RPMI8226 (cell line): ENCODE measurements around the gene TMEM150C.
A peak's percentile ranks its signal among the peaks of the same experiment; 100 is the strongest.

Source experiments
- DNase-seq: peaks from one replicate; pipeline ENCODE4 v3.0.0-alpha.2; 2015

The TMEM150C gene

GRCh38 chr4:82469791-82470345 lies 91.9 kb downstream of the TMEM150C start:
- no peak for DNase-seq

- DNase-seq = no peak
Measured at GRCh38 chr4:82467471-82467870, 94.3 kb downstream of the TMEM150C start.

GRCh38 chr4:82463221-82463620 lies 98.6 kb downstream of the TMEM150C start:
- DNase-seq = no peak

GRCh38 chr4:82462415-82462831 lies 99.4 kb downstream of the TMEM150C start:
- peak; percentile 84 for DNase-seq

- DNase-seq = no peak
Measured at GRCh38 chr4:82461710-82462109, 100.1 kb downstream of the TMEM150C start.

- DNase-seq = no peak
Measured at GRCh38 chr4:82458729-82459128, 103.1 kb downstream of the TMEM150C start.

- DNase-seq = no peak
Measured at GRCh38 chr4:82457266-82457665, 104.5 kb downstream of the TMEM150C start.

GRCh38 chr4:82452026-82452425 lies 109.8 kb downstream of the TMEM150C start:
- DNase-seq = no peak

GRCh38 chr4:82450966-82451755 lies 110.6 kb downstream of the TMEM150C start:
- no peak for DNase-seq

GRCh38 chr4:82447886-82448285 lies 113.9 kb downstream of the TMEM150C start:
- no peak for DNase-seq

- no peak for DNase-seq
Measured at GRCh38 chr4:82439088-82439487, 122.7 kb downstream of the TMEM150C start.

- no peak for DNase-seq
Measured at GRCh38 chr4:82437285-82438005, 124.3 kb downstream of the TMEM150C start.

GRCh38 chr4:82436780-82437179 lies 125.0 kb downstream of the TMEM150C start:
- DNase-seq = no peak

- DNase-seq = no peak
Measured at GRCh38 chr4:82436130-82436529, 125.7 kb downstream of the TMEM150C start.

GRCh38 chr4:82434949-82435348 lies 126.8 kb downstream of the TMEM150C start:
- DNase-seq = no peak

- DNase-seq = no peak
Measured at GRCh38 chr4:82433791-82434190, 128.0 kb downstream of the TMEM150C start.
